HG03378 (cell line): Measurements from ENCODE around the gene EEF2.
"Not testable (repeated sequence)": the region's sequence is repeated elsewhere in the genome, so short reads cannot be mapped to it uniquely, and the experiment has no call there.

Experiments
- ATAC-seq: cut with Tn5 transposase; IDR thresholded peaks from one replicate; pipeline ENCODE4 v1.9.1; 2021; ENCODE audit warnings: mild to moderate bottlenecking, moderate library complexity; ENCODE audit not compliant: unreplicated experiment

The EEF2 gene

GRCh38 chr19:3950871-3951861, 34.1 kb downstream of the EEF2 start:
- ATAC-seq: no peak

- ATAC-seq: no peak
Observed at GRCh38 chr19:3949997-3950859, 35.0 kb downstream of the EEF2 start.

GRCh38 chr19:3949294-3949693, 36.0 kb downstream of the EEF2 start:
- no peak for ATAC-seq

- not testable (repeated sequence) for ATAC-seq
Observed at GRCh38 chr19:3947316-3947933, 37.8 kb downstream of the EEF2 start.

GRCh38 chr19:3945838-3946237, 39.4 kb downstream of the EEF2 start:
- ATAC-seq: no peak

GRCh38 chr19:3944018-3944721, 41.1 kb downstream of the EEF2 start:
- no peak for ATAC-seq

GRCh38 chr19:3942790-3943409, 42.4 kb downstream of the EEF2 start:
- no peak for ATAC-seq

- not testable (repeated sequence) for ATAC-seq
Observed at GRCh38 chr19:3938300-3938950, 46.8 kb downstream of the EEF2 start.

GRCh38 chr19:3936506-3937442, 48.5 kb downstream of the EEF2 start:
- no peak for ATAC-seq

GRCh38 chr19:3932931-3933810, 52.1 kb downstream of the EEF2 start, which contains the start of gene NMRK2:
TSS of gene NMRK2 (plus strand) at chr19:3933069. CDS start at chr19:3933672, 603 bp downstream.
- no peak for ATAC-seq

GRCh38 chr19:3931041-3931440, 54.2 kb downstream of the EEF2 start:
- ATAC-seq: no peak
